Psoas muscle (tissue), 8 donors: ENCODE results near the gene ADCY7. TPM values are rescaled to one million over a fixed set of nuclear protein-coding genes. Genes with fewer than 3 reads are reported as not detected.
A peak's percentile ranks its signal among the peaks of the same experiment; 100 is the strongest.

ENCODE experiments used
- ATAC-seq, 4 donors: fragments of 200-7000 bp; cut with Tn5 transposase; one replicate each; pipeline ENCODE4 v1.9.1; 2020; ENCODE audit warnings: moderate library complexity in 3 of 4, mild to moderate bottlenecking in 2 of 4
- DNase-seq, 2 donors: peaks; one replicate each; pipeline ENCODE4 v3.0.0-alpha.2; 2020
- H3K27ac ChIP-seq: fragments of 200-600 bp; one replicate; pipeline ENCODE4 v1.8.0; 2022
- H3K27me3 ChIP-seq, 3 donors: fragments of 200-600 bp in 1 of 3; one replicate each; pipeline versions ENCODE4 v1.6.1 to v1.8.0; 2013 to 2022; ENCODE audit warnings: low read length in 2 of 3, mild to moderate bottlenecking in 2 of 3, moderate library complexity in 1 of 3; ENCODE audit not compliant: insufficient read depth in 3 of 3
- H3K36me3 ChIP-seq, 2 donors: fragments of 200-600 bp in 1 of 2; one replicate each; pipeline versions ENCODE4 v1.6.1 to v1.8.0; 2013 to 2022; ENCODE audit warnings: low read depth in 1 of 2, mild to moderate bottlenecking in 1 of 2, moderate library complexity in 1 of 2; ENCODE audit not compliant: insufficient read depth in 1 of 2
- H3K4me1 ChIP-seq: fragments of 200-600 bp; one replicate; pipeline ENCODE4 v1.8.0; 2022
- H3K4me3 ChIP-seq: fragments of 200-600 bp; one replicate; pipeline ENCODE4 v1.8.0; 2022; ENCODE audit warnings: mild to moderate bottlenecking
- H3K9me3 ChIP-seq: fragments of 200-600 bp; one replicate; pipeline ENCODE4 v1.8.0; 2022
- CTCF ChIP-seq: fragments of 200-600 bp; IDR thresholded peaks from one replicate; pipeline ENCODE4 v1.8.0; 2022; ENCODE audit warnings: antibody characterized with exemption
- WGBS, 3 donors: extraction: QIAGEN DNeasy Blood & Tissue Kit; methylation state at CpG; one replicate each; pipeline versions ENCODE4 v1.1.6 to v1.1.7; 2013; 5-methylcytosine and 5-hydroxymethylcytosine counted together
- intact Hi-C, 2 donors: fragments of 100-400 bp; cut with DNase I; formaldehyde crosslinking; loops; one replicate each; pipeline versions ENCODE4 v1.11.0 to v1.14.2; 2022
- polyA plus RNA-seq, 3 donors: library from polyadenylated mRNA; stranded (reverse); fragments of 200-250 nt; gene quantifications; one replicate each; pipeline ENCODE4 v1.2.3, GENCODE V29; 2013
- total RNA-seq, 4 donors: library from RNA; stranded (reverse); fragmentation: NEBNext Ultra II Directional in 2 of 4; extraction: Animal tissue kit (Norgen Biotek cat#: 25700) in 2 of 4; gene quantifications; one replicate each; pipeline versions ENCODE4 v1.2.1 to v1.2.4, GENCODE V29; 2021 to 2023
- donor health status: healthy with polysubstance abuse.
- donor health status: DM: no; HTN: no; CAD: no; lungs with moderate emphysema.
- donor health status: Bipolar disorder and iron deficiency.
- donor health status: healthy.
- donor health status: DM: yes; HTN: yes; CAD: no.
- donor health status: DM: no; HTN: no; CAD: no.
- donor health status: DM: no; HTN: no; CAD: no.
- donor health status: DM: yes; HTN: yes; CAD: no.

Gene ADCY7
- total and polyA plus RNA-seq, 7 donors = 0.34 to 5.5 (median 3.1) TPM

DNA sequence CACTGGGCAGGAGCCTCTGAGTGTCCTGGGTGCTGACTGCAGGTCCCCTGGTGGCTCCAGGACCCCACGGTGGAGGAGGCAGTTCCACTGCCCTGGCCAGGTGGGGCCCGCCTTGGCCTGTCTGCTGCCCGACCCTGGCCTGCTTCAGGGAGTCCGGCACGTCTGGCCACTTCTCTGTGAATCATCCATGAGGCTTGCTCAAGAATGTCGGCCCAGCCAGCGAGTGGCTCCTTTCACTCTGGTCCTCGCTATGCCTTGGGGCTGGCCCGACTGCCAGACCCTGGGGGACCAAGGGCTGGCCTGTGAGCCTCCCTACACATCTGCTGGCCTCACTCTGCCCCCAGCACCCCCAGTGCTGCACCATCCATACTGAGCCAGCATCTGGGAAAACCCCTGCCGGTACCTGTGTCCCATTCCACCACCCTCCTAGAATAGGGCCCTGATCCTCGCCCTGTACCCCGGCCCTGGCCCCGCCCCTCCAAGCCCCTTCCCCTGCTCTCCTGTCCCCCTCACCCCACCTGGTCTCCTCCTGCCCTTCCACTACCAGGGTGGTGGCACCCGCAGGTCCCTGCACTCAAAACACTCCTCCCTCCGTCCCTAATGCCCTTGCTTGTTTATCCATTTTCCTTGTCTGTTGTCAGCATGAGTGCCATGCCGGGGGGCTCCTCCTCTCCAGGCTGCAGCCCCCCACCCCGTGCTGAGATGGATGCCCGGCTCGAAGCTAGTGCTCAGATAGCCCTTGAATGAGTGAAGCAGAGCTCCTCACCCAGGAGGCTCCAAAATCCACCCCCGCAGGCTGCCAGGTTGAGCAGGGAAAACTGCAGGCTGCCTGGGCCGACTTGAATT, 35.5 kb downstream of the ADCY7 start:
- no peak for TF ChIP-seq CTCF
- intact Hi-C loops = no loop called here
- 76 to 82% (median 80%) methylated on average over 19 to 21 of the region's 21 CpGs for WGBS, 3 donors
- DNase-seq (peak; percentile 66 to 77), ATAC-seq (peak in 3 of 4 donors; percentile 18 to 50 (median 22))
- H3K4me3 ChIP-seq = no peak overlapping the region
- H3K27ac ChIP-seq = no peak overlapping the region
- no peaks in the 10 kb centered on the region for H3K36me3 ChIP-seq
- H3K27me3 ChIP-seq = no peaks in the 10 kb centered on the region
- H3K4me1 ChIP-seq = no peaks in the 10 kb centered on the region
- no peaks in the 10 kb centered on the region for H3K9me3 ChIP-seq

- H3K36me3 ChIP-seq = no peaks in the 10 kb centered on the region
- DNase-seq = peak in 1 of 2 donors; percentile 28
- intact Hi-C loops = no loop called here
These were observed 36.2 kb downstream of the ADCY7 start for GRCh38 chr16:50302472-50303005.

DNA sequence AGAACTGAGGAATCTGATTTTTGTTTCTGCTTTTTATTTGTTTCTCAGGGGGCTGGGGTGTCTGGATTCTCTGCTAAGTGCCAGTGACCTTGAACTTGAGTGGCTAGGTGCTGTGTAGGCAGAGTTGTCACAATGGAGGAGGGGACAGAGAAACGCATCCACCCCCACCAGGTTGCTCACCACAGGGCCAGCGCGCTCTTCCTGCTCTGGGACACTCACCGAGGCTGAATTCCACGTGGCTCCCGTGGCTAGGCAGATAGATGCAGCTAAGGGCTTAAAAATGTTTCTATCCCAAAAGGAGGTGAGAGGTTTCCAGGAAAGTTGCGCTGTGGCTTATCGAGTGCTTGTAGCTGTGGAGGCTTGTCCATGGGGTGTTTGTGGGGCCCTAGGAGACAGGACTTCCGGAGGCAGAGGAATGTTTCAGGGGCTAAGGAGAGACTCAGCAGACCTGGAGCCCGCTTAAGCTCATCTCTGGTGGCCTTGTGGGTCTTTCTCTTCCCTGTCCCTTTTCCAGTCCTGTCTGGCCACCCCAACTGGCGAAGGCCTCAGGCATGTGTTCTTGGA, 36.8 kb downstream of the ADCY7 start:
- no peak overlapping the region for H3K27ac ChIP-seq
- ATAC-seq (no peak), DNase-seq (no peak)
- H3K36me3 ChIP-seq = no peaks in the 10 kb centered on the region
- H3K4me3 ChIP-seq = no peak overlapping the region
- 87 to 89% (median 88%) methylated on average over 11 of the region's 11 CpGs for WGBS, 3 donors
- H3K9me3 ChIP-seq = no peaks in the 10 kb centered on the region
- no peak for TF ChIP-seq CTCF
- H3K4me1 ChIP-seq = no peaks in the 10 kb centered on the region
- intact Hi-C loops = no loop called here
- no peaks in the 10 kb centered on the region for H3K27me3 ChIP-seq

More at GRCh38 chr16:50302472-50303005, 36.2 kb downstream of the ADCY7 start:
- TF ChIP-seq CTCF = no peak
- Histone ChIP-seq H3K4me1 (no peaks in the 10 kb centered on the region), H3K9me3 (no peaks in the 10 kb centered on the region), H3K27me3 (no peaks in the 10 kb centered on the region), H3K27ac (no peak overlapping the region), H3K4me3 (no peak overlapping the region)
- 87 to 91% (median 88%) methylated on average over 15 of the region's 15 CpGs for WGBS, 3 donors
- no peak for ATAC-seq

- ATAC-seq (no peak), DNase-seq (peak in 1 of 2 donors; percentile 50)
- Histone ChIP-seq H3K4me1 (no peaks in the 10 kb centered on the region), H3K27me3 (no peaks in the 10 kb centered on the region), H3K4me3 (no peak overlapping the region), H3K36me3 (no peaks in the 10 kb centered on the region), H3K9me3 (no peaks in the 10 kb centered on the region), H3K27ac (no peak overlapping the region)
- 69 to 81% (median 74%) methylated on average over 27 to 33 of the region's 33 CpGs for WGBS, 3 donors
- intact Hi-C loops = no loop called here
- no peak for TF ChIP-seq CTCF
These were observed 37.5 kb downstream of the ADCY7 start for GRCh38 chr16:50303605-50304466.
